GM18520 (cell line): ENCODE measurements around the gene POLD3.

Experiments used
- ATAC-seq: cut with Tn5 transposase; IDR thresholded peaks from one replicate; pipeline ENCODE4 v1.9.1; 2021; ENCODE audit not compliant: unreplicated experiment

The POLD3 gene

GRCh38 chr11:74672332-74672955 lies 80.1 kb downstream of the POLD3 start:
- ATAC-seq = no peak

DNA sequence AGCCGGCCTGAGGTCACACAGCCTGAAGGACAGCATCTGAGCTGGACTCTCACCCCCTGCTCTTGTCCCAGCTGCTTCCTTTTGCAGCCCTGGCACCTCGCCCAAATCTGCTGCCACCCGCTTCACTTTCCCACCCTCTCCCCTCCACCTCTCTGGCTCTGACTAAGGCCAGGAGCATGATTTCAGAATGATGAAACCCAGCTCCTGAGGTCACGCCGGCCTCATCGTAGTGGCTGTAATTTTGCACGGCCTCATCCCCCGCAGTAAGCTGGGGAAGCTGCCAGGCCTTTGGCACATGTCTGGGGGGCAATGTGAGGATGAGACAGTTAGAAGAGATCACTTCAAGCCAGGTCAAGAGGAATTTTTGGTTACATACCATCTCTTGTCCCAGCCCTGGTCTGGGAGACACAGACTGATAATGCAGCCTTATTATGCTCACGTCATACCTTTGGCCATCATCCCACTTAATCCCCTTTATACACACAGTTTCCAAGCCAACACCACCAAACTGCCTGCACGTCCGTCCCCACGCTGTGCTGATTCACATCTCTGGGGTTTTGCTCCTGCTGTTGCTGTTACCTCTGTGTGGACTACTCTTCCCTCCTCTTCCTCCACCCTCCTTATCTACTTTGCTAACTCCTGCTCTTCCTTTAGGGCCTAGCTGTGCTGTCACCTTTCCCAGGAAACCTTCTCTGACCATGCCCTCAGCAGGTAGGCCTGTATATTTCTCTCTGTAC lies 80.7 kb downstream of the POLD3 start:
- no peak for ATAC-seq

- ATAC-seq = no peak
These were observed 81.4 kb downstream of the POLD3 start for GRCh38 chr11:74673693-74674360.

GRCh38 chr11:74675761-74676160 lies 83.4 kb downstream of the POLD3 start:
- no peak for ATAC-seq

GRCh38 chr11:74676596-74676995 lies 84.2 kb downstream of the POLD3 start:
- no peak for ATAC-seq

DNA sequence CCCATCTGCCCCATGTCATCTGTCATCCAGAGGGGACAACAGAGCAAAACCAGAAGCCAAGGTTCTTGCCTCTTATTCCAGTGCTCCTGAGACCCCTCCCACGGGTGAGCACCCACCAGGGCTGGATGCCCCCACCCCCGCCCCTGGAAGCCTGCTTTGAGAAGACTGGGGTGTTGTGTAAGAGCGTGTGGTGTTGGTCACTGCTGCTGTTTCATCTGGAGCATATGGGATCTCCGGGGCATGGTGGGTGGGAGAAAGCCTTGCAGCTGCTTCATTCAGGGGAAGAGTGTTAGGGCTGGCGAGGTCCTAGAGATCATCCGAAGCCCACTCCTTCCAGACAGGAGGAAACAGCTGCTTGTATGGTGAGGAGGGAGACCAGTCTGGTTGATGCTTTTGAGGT lies 84.7 kb downstream of the POLD3 start:
- no peak for ATAC-seq

GRCh38 chr11:74678041-74678440 lies 85.7 kb downstream of the POLD3 start:
- ATAC-seq = no peak

- no peak for ATAC-seq
These were observed 86.5 kb downstream of the POLD3 start for GRCh38 chr11:74678591-74679512.

- no peak for ATAC-seq
These were observed 87.1 kb downstream of the POLD3 start for GRCh38 chr11:74679513-74679865.

- ATAC-seq = no peak
These were observed 87.8 kb downstream of the POLD3 start for GRCh38 chr11:74680035-74680671.

GRCh38 chr11:74680703-74681531 lies 88.5 kb downstream of the POLD3 start:
- ATAC-seq = no peak

- no peak for ATAC-seq
These were observed 89.6 kb downstream of the POLD3 start for GRCh38 chr11:74681686-74682651.

GRCh38 chr11:74682731-74683278 lies 90.4 kb downstream of the POLD3 start:
- ATAC-seq = no peak

DNA sequence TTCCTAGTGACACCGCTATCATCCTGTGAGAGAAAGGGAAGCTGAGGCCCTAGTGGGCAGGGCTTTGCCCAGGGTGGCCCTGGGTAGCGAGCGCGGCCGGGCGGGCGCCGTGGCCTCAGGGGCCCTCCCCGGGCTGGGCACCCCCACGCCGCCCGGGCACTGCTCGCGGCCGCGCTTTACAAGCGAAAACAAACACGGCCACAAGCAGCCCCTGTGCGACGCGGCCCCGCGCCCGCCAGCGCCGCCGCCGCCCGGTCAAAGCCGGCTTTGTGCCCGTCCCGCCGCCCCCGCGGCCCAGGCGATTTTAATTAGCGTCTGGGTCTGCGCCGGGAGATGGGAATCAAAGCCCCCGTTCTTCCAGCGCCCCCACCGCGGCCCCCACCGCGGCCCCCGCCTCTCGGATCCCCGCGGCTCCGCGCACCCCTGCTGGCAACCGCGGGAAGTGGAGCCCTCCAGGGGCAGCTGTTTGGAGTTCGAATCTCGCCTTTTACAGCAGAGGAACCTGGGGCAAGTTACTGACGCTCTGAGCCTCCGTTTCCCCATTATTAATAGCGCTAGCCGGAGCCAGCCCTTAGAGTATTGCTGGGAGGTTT lies 91.0 kb downstream of the POLD3 start:
- no peak for ATAC-seq

- no peak for ATAC-seq
These were observed 91.6 kb downstream of the POLD3 start for GRCh38 chr11:74683941-74684481.

DNA sequence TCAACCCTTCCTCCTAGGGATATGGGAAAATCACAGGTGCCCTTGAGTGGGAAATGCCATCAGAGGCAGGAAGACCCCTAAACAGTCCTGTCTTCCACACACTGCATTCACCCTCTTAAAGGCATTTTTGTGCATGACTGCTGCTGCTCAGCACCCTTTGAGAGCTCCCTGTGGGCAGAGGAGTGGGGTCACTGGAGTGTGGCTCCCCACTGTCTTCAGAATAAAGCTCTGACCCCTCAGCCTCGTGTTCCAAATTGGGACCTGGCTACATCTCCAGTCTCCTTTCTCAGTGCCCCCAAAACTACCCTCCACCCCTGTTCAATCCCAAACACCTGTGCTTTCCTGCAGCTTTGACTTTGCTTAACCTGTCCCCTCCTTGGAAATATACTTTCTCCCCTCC lies 92.3 kb downstream of the POLD3 start:
- ATAC-seq = no peak

- ATAC-seq = no peak
These were observed 93.0 kb downstream of the POLD3 start for GRCh38 chr11:74685338-74685737.

DNA sequence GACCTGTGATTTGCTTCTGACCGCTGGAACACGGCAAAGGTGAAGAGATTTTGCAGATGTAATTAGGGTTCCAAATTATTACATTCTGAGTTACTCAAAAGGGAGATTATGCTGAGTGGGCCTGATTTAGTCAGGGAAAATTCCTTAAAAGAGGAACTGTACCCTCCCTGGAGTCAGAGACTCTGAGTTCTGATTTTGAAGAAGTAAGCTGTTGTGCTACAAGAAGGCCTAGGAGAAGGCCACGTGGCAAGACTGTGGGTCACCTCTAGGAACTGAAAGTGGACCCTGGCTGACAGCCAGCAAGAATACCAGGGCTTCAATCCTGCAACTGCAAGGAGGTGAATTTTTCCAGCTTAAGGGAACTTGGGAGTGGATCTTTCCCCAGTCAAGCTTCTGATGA lies 93.5 kb downstream of the POLD3 start:
- no peak for ATAC-seq
